A549 treated with CORT108297 at 1 μM for 4 hours (cell line): ENCODE data around the gene HNRNPLL. TPM values are rescaled to one million over a fixed set of nuclear protein-coding genes. Genes with fewer than 3 reads are reported as not detected.

Experiments
- total RNA-seq: library from RNA; stranded (reverse); fragments of 200-300 nt; extraction: Qiagen RNA extraction; gene quantifications from 5 replicates; pipeline ENCODE4 v1.2.3, GENCODE V29; 2022

HNRNPLL gene
- 20.3 to 29.4 TPM (median 24.6 TPM) in 5 replicates for total RNA-seq

DNA sequence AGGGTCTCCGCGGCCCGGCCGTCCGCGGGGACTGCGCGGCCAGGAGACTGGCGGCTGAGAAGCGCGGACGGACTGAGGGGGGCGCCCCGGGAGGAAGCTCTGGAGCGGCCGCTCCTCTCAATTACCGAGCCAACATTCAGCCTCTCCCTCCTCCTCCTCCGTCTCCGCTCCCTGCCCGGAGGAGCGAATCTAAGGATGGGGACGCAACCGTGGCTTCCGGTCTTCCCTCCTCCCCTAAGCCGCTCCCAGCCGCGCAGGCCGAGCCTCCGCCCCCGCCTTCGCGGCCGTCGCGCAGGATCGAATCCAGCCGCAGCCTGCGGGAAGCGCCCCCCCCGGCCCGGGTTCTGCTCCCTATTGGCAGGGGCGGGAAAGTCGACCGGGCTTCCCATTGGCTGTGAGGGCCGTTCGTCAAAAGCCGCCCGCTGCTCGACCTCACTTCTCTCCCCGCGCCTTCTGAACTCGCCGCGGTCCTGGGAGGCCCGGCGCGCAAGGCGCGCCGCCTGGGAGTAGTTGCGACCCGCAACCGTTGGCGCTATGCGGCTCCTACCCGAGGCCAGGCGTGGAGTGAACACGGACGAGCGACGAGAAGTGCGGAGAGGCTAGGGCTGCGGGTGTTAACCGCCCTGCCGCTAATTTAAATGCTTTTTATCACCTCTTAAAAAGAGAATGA is at the start of gene HNRNPLL:
Gene HNRNPLL (minus strand): TSS at position 197 of the 670 bp plus-strand sequence. CDS start 302 bp downstream, outside the sequence.

Other genes with a start within 250 kb of the HNRNPLL start
- gene ATL2, start 225.7 kb downstream of the HNRNPLL start, total RNA-seq: 45.5 to 67.9 TPM (median 56.5 TPM) in 5 replicates
- 16.4 to 22.2 TPM (median 16.8 TPM) in 5 replicates for gene GALM, start 63.2 kb upstream of the HNRNPLL start, total RNA-seq
- 310 to 453 TPM (median 335 TPM) in 5 replicates for gene SRSF7, start 148.4 kb upstream of the HNRNPLL start, total RNA-seq
- 37.8 to 41.8 TPM (median 40.6 TPM) in 5 replicates for gene GEMIN6, start 175.3 kb upstream of the HNRNPLL start, total RNA-seq